Measurements from ENCODE around the gene LRRK1. TPM values are rescaled to one million over a fixed set of nuclear protein-coding genes. Genes with fewer than 3 reads are reported as not detected.

The LRRK1 gene
- polyA plus RNA-seq, 2 of the 4 experiments (the other 2 are of a cell fraction): 12.2 to 17.7 TPM

GRCh38 chr15:101013769-101014675 is 94.9 kb downstream of the LRRK1 start:
- no peak for DNase-seq (ENCODE audit: low read depth in 1 of 2, low spot score in 1 of 2)
- Histone ChIP-seq H3K4me1 (no peaks in the 10 kb centered on the region), H3K27ac (no peak overlapping the region), H3K4me3 (no peak overlapping the region), H3K4me2 (no peak overlapping the region), H3K9me3 (no peaks in the 10 kb centered on the region)
- 0 out of 6 replicates have a peak, but pooled peaks of 1 of the 2 experiments have one; percentile 5 for ATAC-seq
- ChIA-PET POLR2A (no interaction called here), CTCF (interaction anchor here (0.7 to 23.5 kb wide), 20 partner anchors 9 to 675 kb away, joined by 3 to 950 read pairs (median 4); partner anchors contain the start of genes CHSY1 and LRRK1)
- no peak for FAIRE-seq
- TF ChIP-seq BHLHE40 (IDR thresholded peaks at IDR 0.05; ENCODE audit: low read depth, low read length) (no peak), CEBPB (IDR thresholded peaks at IDR 0.05) (no peak), E2F6 (IDR thresholded peaks at IDR 0.05; ENCODE audit: borderline replicate concordance, low read depth) (no peak), PBX3 (IDR thresholded peaks at IDR 0.05) (no peak), ESRRA (IDR thresholded peaks at IDR 0.05; ENCODE audit: borderline replicate concordance, low read length) (no peak), NR3C1 (IDR thresholded peaks at IDR 0.05) (no peak), FOXS1 (CRISPR knock-in tag; IDR thresholded peaks at IDR 0.05) (no peak), FOSL2 (IDR thresholded peaks at IDR 0.05) (no peak), FOSL2 (CRISPR knock-in tag; IDR thresholded peaks at IDR 0.05) (no peak), EP300 (IDR thresholded peaks at IDR 0.05) (no peak), NPAS2 (CRISPR knock-in tag; IDR thresholded peaks at IDR 0.05; ENCODE audit: borderline replicate concordance) (no peak), MAX (IDR thresholded peaks at IDR 0.05) (no peak), KDM5A (IDR thresholded peaks at IDR 0.05) (no peak), TP53 (CRISPR knock-in tag; IDR thresholded peaks at IDR 0.05) (no peak)
- 92% methylated on average over 20 of the region's 21 CpGs for WGBS (ENCODE audit: missing lambda C conversion rate)

DNA sequence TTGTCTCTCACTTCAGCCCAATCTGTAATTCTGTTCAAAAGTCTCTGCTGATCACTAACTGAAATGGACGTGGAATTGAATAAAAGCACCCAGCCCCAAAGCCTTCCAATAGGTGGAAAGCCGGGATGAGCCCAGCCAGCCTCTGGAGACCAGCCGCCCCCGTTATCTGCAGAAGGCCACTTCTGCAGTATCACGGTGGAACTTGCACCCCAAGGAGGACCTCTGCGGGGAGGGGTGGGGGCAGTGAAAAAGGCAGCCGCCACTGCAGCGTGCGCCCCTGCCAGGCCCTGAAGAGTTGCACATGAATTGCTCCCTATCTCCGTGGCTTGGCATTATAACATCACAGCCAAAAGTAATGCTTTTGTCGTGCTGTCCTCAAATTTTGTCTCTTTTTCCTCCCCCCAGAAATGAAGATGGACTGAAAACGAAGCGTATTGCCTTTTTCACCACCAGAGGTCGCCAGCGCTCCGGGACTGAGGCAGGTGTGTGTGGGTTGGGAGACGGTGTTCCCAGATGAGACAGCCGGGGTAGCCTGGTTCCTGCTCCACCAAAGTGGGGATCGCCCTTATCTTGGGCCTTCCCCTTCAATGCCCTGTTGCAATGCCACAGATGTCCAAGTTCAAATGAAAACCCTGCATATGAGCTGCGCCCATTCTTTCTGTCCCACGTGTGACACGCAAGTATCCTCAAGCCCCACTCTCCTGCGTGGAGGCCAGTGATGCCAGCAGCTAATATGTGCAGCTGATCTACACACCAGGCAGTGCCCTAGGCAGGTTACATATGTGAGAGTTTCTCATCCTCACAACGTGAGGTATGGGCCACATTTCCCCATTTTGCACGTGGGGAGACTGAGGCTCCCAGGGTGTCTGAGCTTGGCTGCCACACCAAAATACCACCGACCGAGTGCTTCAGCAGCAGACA is 96.0 kb downstream of the LRRK1 start:
- H3K4me1 ChIP-seq: no peaks in the 10 kb centered on the region
- TF ChIP-seq ZSCAN20 (CRISPR knock-in tag; IDR thresholded peaks at IDR 0.05) (no peak), RAD21 (conservative IDR thresholded peaks at IDR 0.05 in 1 of 2, IDR thresholded peaks at IDR 0.05 in 1 of 2) (peak; percentile 85 to 88), HOXA7 (CRISPR knock-in tag; IDR thresholded peaks at IDR 0.05) (no peak), CTCF (IDR thresholded peaks at IDR 0.05) (peak; percentile 93), SMC3 (IDR thresholded peaks at IDR 0.05) (peak; percentile 86), MAX (IDR thresholded peaks at IDR 0.05) (no peak), CBX8 (IDR thresholded peaks at IDR 0.05) (no peak)
- FAIRE-seq: peak; percentile 99
- ATAC-seq: peak; percentile 74 to 84
- ChIA-PET POLR2A (no interaction called here), CTCF (interaction anchor here (0.6 to 23.5 kb wide), 51 partner anchors 8 to 626 kb away, joined by 3 to 950 read pairs (median 4); partner anchors contain the start of genes CHSY1, LRRK1 and SNRPA1)
- 51% methylated on average over 26 of the region's 27 CpGs for WGBS (ENCODE audit: missing lambda C conversion rate)
- peak; percentile 68 to 92 for DNase-seq (ENCODE audit: low read depth in 1 of 2, low spot score in 1 of 2)
- H3K4me3 ChIP-seq: no peak overlapping the region
- H3K4me2 ChIP-seq: no peak overlapping the region
- H3K27ac ChIP-seq: no peak overlapping the region
- no peaks in the 10 kb centered on the region for H3K9me3 ChIP-seq

Measured in A549 (cell line).